Smooth muscle cell of bladder (primary cell): ENCODE data around the gene DMXL2. TPM values are rescaled to one million over a fixed set of nuclear protein-coding genes. Genes with fewer than 3 reads are reported as not detected.

Source experiments
- total RNA-seq: library from RNA; depleted of rRNA; stranded (reverse); fragments of >200 nt; gene quantifications from 2 replicates; pipeline ENCODE4 v1.2.3, GENCODE V29; 2014

The DMXL2 gene, protein sequence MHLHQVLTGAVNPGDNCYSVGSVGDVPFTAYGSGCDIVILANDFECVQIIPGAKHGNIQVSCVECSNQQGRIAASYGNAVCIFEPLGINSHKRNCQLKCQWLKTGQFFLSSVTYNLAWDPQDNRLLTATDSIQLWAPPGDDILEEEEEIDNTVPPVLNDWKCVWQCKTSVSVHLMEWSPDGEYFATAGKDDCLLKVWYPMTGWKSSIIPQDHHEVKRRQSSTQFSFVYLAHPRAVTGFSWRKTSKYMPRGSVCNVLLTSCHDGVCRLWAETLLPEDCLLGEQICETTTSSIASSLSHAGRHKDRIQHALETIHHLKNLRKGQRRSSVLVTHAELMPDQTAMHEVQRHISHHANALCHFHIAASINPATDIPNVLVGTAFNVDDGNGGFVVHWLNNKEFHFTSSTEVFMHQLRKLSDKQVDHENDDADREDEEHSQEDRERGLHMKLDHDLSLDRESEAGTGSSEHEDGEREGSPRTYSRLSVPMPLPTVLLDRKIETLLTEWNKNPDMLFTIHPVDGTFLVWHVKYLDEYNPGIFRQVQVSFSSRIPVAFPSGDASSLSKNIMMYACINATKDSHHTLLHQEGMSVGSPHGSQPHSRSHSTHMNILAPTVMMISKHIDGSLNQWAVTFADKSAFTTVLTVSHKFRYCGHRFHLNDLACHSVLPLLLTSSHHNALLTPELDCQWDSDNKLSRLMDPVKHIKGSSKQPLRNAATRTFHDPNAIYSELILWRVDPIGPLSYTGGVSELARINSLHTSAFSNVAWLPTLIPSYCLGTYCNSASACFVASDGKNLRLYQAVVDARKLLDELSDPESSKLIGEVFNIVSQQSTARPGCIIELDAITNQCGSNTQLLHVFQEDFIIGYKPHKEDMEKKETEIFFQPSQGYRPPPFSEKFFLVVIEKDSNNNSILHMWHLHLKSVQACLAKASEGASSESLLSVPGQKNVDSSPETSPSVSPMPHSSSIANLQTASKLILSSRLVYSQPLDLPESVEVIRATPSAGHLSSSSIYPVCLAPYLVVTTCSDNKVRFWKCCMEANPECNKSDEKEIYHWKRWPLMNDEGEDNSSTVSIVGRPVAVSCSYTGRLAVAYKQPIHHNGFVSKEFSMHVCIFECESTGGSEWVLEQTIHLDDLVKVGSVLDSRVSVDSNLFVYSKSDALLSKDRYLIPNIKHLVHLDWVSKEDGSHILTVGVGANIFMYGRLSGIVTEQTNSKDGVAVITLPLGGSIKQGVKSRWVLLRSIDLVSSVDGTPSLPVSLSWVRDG (N-terminal part only)
- 15.8 and 25.7 TPM in 2 replicates for total RNA-seq

DNA sequence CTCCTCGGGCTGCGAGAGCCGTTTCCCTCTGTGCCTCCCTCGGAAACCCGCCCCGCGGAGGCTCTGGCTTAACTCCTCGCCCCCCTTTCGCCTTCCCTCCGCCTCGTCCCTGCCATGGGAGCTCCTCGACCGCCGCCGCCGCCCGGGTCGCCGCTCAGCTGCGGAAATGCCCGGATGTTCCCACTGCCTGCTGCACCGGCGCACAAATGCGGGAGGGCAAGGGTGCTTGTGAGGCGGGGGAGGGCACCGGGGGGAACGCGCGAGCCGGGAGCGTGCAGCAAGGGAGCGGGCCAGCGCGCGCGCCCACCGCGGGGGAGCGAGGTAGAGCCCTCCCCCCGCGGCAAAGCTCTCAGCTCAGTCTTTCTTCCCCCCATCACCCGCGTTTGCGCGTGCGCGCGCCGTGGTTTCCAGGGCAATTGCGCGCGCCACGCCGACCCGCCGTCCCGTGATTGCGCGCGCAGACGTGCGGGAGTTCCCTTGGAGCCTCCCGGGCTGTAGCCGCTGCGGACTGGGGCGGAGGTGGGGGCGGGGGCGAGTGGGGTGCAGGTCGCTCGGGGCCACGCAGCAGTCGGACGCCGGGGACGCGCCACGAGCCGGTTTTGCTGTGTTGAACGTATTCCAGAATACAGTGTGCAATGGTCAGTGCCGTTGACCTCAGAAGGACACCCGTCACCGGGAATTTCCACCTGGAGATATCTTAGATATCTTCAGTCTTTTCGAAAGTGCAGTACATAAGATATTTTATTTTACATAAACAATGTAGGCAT is at the start of gene DMXL2:
TSS of gene DMXL2 (minus strand) at position 168 of the 767 bp plus-strand sequence. CDS start 226 bp downstream, outside the sequence.

Other genes starting within 250 kb of the DMXL2 start
- not detected in 2 replicates for gene SCG3, start 58.7 kb upstream of the DMXL2 start, total RNA-seq
- gene LYSMD2, start 114.9 kb upstream of the DMXL2 start, total RNA-seq: 5.1 and 5.3 TPM in 2 replicates
- gene TMOD2, start 128.8 kb upstream of the DMXL2 start, total RNA-seq: 4.8 and 6.6 TPM in 2 replicates
- 30.7 and 35.3 TPM in 2 replicates for gene TMOD3, start 206.9 kb upstream of the DMXL2 start, total RNA-seq